HG03060 (cell line): ENCODE measurements around the gene MPC1L.
"Not testable (repeated sequence)": the region's sequence is repeated elsewhere in the genome, so short reads cannot be mapped to it uniquely, and the experiment has no call there.

Source experiments
- ATAC-seq: cut with Tn5 transposase; IDR thresholded peaks from one replicate; pipeline ENCODE4 v1.9.1; 2021; ENCODE audit warnings: low read depth, moderate number of reproducible peaks; ENCODE audit not compliant: unreplicated experiment

Gene MPC1L

DNA sequence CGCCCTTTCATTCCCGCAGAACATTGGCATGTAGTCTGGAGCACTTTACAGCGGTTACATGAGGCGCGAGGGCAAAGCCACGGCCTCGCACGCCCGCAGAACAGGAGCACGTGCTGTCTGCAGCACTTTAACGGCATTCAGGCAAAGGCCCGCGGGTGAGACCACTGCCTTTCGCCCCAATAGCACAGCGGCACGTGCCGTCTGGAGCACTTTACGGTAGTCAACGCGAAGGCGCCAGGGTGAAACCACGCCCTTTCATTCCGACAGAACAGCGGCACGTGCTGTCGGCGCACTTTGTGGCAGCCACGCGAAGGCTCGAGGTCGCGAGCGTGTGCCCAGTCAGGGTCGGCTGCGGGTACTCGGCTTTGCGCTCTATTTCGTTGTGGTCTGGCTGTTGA, at the start of gene MPC1L:
Gene MPC1L (plus strand): TSS at position 290 of the 398 bp plus-strand sequence. CDS start 138 bp downstream, outside the sequence.
- no peak for ATAC-seq

DNA sequence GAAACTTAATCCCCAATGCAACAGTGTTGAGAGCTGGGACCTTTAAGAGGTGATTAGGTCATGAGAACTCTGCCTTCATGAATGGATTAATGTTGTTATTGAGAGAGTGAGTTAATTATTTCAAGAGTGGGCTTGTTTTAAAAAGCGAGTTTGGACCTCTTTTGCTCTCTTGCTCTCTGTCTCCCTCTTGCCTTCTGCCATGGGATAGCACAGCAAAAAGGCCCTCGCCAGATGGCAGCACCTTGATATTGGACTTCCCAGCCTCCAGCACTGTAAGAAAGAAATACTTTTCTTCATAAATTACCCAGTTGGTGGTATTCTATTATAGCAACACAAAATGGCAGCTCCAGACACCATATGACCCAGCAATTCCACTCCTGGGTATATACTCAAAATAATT, 49.5 kb upstream of the MPC1L start:
- ATAC-seq: no peak

- ATAC-seq: not testable (repeated sequence)
Measured at GRCh38 chrX:40575411-40575810, 47.8 kb upstream of the MPC1L start.

- no peak for ATAC-seq
Measured at GRCh38 chrX:40576291-40576690, 46.9 kb upstream of the MPC1L start.

GRCh38 chrX:40578039-40578695, 45.1 kb upstream of the MPC1L start:
- ATAC-seq: no peak

DNA sequence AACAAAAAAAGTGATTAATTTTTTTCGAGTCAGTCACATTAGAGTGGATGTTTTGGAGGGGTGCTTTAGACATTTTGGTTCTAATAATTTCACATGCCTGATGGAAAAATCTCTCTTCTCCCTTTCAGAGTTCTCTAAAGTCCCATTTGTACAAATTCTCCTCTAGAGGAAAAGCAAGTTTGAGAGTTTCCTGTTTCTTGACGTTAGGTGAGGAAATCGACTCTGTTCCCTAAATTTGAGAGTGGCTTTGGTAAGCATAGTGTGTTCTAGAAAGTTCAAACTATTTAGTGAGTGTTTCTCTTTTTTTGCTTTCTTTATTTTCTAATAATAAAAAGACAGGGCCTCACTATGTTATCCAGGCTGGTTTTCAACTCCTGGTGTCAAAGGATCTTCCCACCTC, 44.1 kb upstream of the MPC1L start:
- ATAC-seq: no peak

DNA sequence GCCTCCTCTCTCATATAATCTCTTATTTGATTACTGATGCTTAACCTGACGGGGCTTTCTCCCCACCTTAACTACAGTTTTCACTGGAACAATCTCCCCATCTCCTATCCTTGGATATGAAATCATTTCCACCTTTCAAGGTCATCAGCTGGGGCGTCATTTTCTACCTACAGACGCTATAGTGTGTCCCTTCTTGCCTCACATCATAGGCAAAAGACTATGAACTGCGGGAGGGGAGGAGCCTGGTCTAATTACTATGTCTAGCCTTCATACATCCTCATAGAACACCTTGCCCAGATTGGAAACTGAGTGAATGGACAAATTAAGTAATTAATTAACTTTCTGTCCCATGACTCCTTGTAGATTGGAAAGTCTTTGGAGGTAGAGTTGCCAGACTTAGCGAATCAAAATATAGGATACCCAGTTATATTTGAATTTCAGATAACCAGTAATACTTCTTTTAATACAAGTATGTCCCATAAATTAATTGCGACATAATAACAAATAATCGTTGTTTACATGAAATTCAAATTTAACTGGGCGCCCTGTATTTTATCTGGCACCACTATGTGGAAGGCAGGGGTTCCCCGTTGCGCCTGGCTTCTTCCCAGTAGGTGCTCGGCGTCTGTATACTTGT, 43.2 kb upstream of the MPC1L start:
- ATAC-seq: no peak

DNA sequence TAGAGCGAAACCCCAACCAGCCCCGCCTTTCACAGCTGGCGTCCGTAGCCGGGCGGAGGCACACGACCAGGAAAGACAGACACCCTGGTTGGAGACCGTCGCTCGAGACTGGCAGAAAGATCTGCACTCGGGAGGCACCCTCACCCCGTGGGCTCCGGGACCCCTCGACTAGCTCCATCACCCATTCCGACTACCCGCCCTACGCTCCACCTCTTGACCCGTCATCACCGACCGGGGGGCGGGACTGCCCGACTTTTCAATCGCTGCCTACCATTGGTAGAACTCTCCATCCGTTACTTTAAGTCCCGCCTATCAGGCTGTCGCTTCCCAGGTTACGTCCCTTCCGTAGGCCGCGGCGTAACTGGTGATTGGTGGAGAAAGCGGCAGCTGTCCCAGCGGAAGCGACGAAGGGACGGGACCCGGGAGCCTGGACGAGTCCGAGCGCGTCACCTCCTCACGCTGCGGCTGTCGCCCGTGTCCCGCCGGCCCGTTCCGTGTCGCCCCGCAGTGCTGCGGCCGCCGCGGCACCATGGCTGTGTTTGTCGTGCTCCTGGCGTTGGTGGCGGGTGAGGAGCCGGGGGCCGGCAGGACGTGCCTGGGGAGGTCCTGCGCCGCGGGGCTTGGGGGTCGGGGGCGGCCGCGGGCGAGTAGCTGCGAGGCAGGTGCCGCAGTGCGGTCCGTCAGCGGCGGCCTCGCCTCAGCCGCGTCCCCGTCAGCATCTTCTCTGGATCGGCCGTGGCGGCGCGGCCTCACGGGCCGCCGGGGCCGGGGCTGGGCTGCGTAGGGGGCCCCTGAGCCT, 42.5 kb upstream of the MPC1L start, which contains the start of gene ATP6AP2:
Gene ATP6AP2 (plus strand): TSS at position 434 of the 799 bp plus-strand sequence. CDS start 96 bp downstream, at position 530.
- peak; percentile 97 for ATAC-seq

GRCh38 chrX:40581336-40581920, 41.8 kb upstream of the MPC1L start:
- ATAC-seq: no peak

GRCh38 chrX:40582178-40582577, 41.0 kb upstream of the MPC1L start:
- ATAC-seq: not testable (repeated sequence)

DNA sequence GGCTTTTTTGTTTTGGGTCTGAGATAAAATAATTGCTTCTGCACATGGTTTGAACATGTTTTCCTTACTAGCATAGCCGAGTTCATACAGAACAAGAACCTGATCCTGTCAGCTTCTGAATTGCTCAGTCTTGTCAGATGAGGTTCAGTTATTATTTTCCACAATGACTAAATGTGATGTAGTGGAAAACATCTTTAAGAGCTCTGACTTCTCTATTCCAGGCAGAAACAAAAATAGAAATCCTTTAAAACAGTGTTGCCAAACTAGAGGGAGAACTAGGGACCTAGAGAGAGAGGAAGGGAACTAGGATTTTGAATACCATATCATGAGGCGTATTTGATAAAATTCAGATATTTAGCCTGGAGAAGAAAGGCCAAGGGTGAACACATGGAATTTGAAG, 40.4 kb upstream of the MPC1L start:
- ATAC-seq: no peak

GRCh38 chrX:40587623-40588022, 35.6 kb upstream of the MPC1L start:
- ATAC-seq: not testable (repeated sequence)

GRCh38 chrX:40589616-40590321, 33.5 kb upstream of the MPC1L start:
- not testable (repeated sequence) for ATAC-seq

GRCh38 chrX:40603446-40603845, 19.8 kb upstream of the MPC1L start:
- no peak for ATAC-seq

GRCh38 chrX:40607381-40607780, 15.8 kb upstream of the MPC1L start:
- ATAC-seq: no peak

DNA sequence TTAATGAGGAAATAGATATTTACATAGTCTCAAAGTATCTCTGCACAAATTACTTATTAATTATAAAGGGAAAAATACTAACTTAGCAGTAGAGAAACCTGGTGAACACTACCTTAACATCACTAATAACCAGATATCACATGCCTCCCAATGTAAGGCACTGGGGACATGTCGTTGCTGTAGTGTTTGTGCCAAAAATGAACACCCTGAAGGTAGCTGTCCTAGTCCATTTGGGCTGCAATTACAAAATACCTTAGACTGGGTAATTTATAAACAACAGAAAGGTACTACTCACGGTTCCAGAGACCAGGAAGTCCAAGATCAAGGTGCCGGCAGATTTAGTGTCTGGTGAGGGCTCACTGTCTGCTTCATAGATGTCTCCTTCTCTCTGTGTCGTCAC, 10.7 kb upstream of the MPC1L start:
- no peak for ATAC-seq

DNA sequence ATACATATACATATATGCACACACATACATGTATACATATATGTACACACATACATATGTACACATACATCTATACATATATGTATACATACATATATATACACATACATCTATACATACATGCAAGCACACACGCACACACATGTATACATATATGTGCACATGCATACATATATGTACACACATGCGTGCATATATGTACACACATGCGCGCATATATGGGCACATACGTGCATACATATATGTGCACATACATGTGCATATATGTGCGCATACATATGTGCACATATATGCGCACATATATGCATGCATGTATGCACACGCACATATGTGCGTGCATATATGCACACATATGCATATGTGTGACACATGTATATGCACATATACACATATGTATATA, 7.3 kb upstream of the MPC1L start:
- ATAC-seq: no peak

- no peak for ATAC-seq
Measured at GRCh38 chrX:40617566-40617965, 5.7 kb upstream of the MPC1L start.

GRCh38 chrX:40622479-40623138, 619 bp upstream of the MPC1L start:
- no peak for ATAC-seq

- ATAC-seq: no peak
Measured at GRCh38 chrX:40623665-40624064, 437 bp downstream of the MPC1L start.
